ENCODE data around the gene C1QL4.

DNA sequence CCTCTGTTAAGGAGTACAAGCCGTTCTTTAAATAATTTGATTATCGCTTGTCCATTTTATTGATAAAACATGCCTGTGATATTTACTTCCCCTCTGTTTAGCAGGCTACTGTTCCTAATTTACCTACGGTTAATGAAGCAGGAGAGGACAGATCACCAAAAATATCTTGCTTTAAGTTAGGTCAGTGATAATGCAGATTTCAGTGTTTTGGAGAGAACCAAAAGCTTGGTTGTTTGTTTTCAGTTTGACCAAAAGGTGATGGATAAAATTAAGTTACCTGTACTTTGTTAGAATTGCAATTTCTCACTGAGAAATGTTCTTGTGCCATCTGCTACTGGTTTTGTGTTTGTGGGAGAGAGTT lies 31.2 kb upstream of the C1QL4 start:
- TF ChIP-seq, protein P1, sequence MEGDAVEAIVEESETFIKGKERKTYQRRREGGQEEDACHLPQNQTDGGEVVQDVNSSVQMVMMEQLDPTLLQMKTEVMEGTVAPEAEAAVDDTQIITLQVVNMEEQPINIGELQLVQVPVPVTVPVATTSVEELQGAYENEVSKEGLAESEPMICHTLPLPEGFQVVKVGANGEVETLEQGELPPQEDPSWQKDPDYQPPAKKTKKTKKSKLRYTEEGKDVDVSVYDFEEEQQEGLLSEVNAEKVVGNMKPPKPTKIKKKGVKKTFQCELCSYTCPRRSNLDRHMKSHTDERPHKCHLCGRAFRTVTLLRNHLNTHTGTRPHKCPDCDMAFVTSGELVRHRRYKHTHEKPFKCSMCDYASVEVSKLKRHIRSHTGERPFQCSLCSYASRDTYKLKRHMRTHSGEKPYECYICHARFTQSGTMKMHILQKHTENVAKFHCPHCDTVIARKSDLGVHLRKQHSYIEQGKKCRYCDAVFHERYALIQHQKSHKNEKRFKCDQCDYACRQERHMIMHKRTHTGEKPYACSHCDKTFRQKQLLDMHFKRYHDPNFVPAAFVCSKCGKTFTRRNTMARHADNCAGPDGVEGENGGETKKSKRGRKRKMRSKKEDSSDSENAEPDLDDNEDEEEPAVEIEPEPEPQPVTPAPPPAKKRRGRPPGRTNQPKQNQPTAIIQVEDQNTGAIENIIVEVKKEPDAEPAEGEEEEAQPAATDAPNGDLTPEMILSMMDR (IDR thresholded peaks at IDR 0.05; ENCODE audit: low read depth, low read length, poor library complexity, severe bottlenecking), result no peak
- no peak for TF ChIP-seq EZH2phosphoT487 (IDR thresholded peaks at IDR 0.05; ENCODE audit: borderline replicate concordance, low read length)
